Measurements from ENCODE around the gene GRIK3. TPM values are rescaled to one million over a fixed set of nuclear protein-coding genes. Genes with fewer than 3 reads are reported as not detected.
"Not testable (repeated sequence)": the region's sequence is repeated elsewhere in the genome, so short reads cannot be mapped to it uniquely, and the experiment has no call there.

Gene GRIK3
- total RNA-seq, 1 donor, result under 0.01 TPM

- Histone ChIP-seq H3K4me3 (ENCODE audit: low read length) (no peak overlapping the region), H3K4me1 (ENCODE audit: insufficient read depth, low read length) (no peaks in the 10 kb centered on the region), H3K9me3 (ENCODE audit: low read depth, low read length) (no peaks in the 10 kb centered on the region), H3K27me3 (ENCODE audit: insufficient read depth, low read length) (no peaks in the 10 kb centered on the region)
Measured at GRCh38 chr1:36911561-36912364, 122.6 kb downstream of the GRIK3 start.

DNA sequence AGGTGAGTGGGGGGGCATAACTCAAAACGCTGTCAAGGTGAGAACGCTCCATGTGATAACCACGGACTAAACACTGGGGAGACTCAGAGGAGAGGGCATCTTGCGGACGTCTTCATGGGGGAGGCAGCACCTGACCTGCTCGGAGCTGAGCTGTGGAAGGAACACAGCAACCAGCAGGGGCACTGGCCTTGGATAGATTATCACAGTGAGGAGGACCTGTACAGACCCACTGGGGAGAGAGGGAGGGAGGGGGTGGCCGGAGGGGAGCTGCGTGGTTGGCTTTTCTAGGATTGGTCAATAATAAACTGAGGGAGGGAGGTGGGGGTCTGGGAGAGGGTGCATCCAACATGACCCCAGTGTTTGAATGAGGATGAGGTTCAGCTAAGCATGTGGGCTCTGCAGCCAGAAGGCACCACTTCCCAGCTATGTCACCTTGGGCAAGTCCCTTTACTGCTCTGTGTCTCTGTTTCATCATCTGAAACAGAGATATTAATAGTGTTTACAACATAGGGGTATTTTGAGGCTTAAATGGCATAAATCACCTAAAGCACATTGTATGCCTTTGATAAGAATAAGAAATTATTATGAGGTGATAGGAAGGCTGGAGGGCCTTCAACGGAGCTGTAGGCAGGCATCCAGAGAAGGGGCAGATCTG is 123.3 kb downstream of the GRIK3 start:
- Histone ChIP-seq H3K4me3 (ENCODE audit: low read length) (no peak overlapping the region), H3K4me1 (ENCODE audit: insufficient read depth, low read length) (no peaks in the 10 kb centered on the region), H3K9me3 (ENCODE audit: low read depth, low read length) (no peaks in the 10 kb centered on the region), H3K27me3 (ENCODE audit: insufficient read depth, low read length) (no peaks in the 10 kb centered on the region)

DNA sequence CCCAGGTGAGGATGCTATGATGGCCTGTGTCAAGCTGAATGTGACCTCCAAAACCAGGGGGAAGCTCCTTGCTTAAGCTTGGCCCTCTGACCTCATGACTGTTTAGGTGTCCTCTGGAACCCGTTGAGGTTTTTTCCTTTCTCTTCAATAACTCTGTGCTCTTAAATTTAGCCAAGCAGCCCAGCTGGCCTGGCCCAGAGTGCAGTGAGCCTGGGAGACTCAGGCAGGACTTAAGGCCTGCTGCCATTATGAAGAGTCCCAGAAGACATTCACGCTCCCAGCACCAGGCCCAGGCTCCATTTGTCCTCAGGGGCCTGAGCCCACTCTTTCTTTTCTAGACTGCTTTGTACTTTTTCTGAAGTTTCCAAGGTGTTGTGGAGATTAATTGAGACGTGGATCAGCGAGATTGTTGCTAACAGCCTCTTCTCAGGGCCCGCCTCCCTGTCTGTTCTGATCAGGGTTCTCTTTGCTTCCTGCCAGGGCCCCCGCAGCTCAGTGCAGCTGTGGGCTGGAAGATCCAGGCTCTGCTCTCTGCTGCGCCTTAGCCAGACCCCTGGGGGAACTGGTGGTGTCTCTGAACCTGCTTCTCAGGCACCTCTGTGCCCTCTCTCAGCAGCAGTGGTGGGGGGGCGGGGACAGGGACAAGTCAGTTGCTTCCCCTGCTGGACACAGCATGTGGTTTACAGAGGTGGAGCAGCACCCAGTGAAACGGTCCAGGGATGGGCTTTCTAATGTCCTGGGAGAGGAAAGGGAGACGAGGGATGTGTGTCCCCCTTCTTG is 124.2 kb downstream of the GRIK3 start:
- Histone ChIP-seq H3K27me3 (ENCODE audit: insufficient read depth, low read length) (no peaks in the 10 kb centered on the region), H3K4me3 (ENCODE audit: low read length) (no peak overlapping the region), H3K4me1 (ENCODE audit: insufficient read depth, low read length) (no peaks in the 10 kb centered on the region), H3K9me3 (ENCODE audit: low read depth, low read length) (no peaks in the 10 kb centered on the region)

GRCh38 chr1:36909359-36909758 is 125.0 kb downstream of the GRIK3 start:
- not testable (repeated sequence) for H3K27me3 ChIP-seq (ENCODE audit: insufficient read depth, low read length); H3K9me3 ChIP-seq (ENCODE audit: low read depth, low read length); H3K4me3 ChIP-seq (ENCODE audit: low read length)

DNA sequence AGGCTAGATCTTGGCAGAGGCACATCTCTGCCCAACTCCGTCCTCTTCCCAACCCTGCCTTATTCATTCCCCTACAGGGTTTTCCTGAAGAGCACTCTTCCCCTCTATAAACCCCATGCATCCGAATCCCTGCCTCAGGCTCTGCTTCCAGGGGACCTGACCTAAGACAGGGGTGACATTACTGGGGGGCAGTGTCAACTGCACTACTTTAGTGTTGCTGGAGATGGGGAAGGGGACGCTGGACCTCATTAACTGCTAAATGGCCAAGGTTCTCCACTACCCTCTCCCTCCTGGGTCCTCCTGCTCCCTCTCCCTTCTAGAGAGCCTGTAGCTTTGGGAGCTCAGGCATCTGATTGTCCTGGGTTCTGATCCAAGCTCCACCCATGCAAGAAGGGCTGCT is 126.2 kb downstream of the GRIK3 start:
- no peak overlapping the region for H3K4me3 ChIP-seq (ENCODE audit: low read length)
- no peaks in the 10 kb centered on the region for H3K9me3 ChIP-seq (ENCODE audit: low read depth, low read length)
- no peaks in the 10 kb centered on the region for H3K27me3 ChIP-seq (ENCODE audit: insufficient read depth, low read length)
- H3K4me1 ChIP-seq (ENCODE audit: insufficient read depth, low read length), result no peaks in the 10 kb centered on the region

More at GRCh38 chr1:36909359-36909758, 125.0 kb downstream of the GRIK3 start:
- H3K4me1 ChIP-seq (ENCODE audit: insufficient read depth, low read length), result not testable (repeated sequence)

GRCh38 chr1:36906555-36906954 is 127.8 kb downstream of the GRIK3 start:
- no peaks in the 10 kb centered on the region for H3K4me1 ChIP-seq (ENCODE audit: insufficient read depth, low read length)
- no peaks in the 10 kb centered on the region for H3K27me3 ChIP-seq (ENCODE audit: insufficient read depth, low read length)
- H3K9me3 ChIP-seq (ENCODE audit: low read depth, low read length), result no peaks in the 10 kb centered on the region
- no peak overlapping the region for H3K4me3 ChIP-seq (ENCODE audit: low read length)

- no peaks in the 10 kb centered on the region for H3K4me1 ChIP-seq (ENCODE audit: insufficient read depth, low read length)
- no peaks in the 10 kb centered on the region for H3K9me3 ChIP-seq (ENCODE audit: low read depth, low read length)
- H3K27me3 ChIP-seq (ENCODE audit: insufficient read depth, low read length), result no peaks in the 10 kb centered on the region
- no peak overlapping the region for H3K4me3 ChIP-seq (ENCODE audit: low read length)
Measured at GRCh38 chr1:36905941-36906340, 128.4 kb downstream of the GRIK3 start.

DNA sequence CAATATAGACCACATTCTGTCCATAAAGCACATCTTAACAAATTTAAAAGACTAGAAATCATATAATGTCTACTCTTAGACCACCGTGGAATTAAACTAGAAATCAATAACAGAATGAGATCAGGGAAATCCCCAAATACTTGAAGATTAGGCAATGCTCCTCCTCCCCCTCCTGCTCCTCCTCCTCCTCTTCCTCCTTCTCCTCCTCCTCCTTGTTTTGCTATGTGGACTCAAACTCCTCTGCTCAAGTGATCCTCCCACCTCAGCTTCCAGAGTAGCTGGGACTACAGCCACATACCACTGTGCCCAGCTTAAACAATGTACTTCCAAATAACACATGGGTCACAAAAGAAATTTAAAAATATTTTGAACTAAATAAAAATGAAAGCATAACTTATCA is 134.2 kb downstream of the GRIK3 start:
- Histone ChIP-seq H3K4me3 (ENCODE audit: low read length) (no peak overlapping the region), H3K9me3 (ENCODE audit: low read depth, low read length) (peaks cover 14% of the 10 kb centered on the region), H3K27me3 (ENCODE audit: insufficient read depth, low read length) (peaks cover 2% of the 10 kb centered on the region), H3K4me1 (ENCODE audit: insufficient read depth, low read length) (no peaks in the 10 kb centered on the region)

- H3K27me3 ChIP-seq (ENCODE audit: insufficient read depth, low read length); H3K4me1 ChIP-seq (ENCODE audit: insufficient read depth, low read length); H3K4me3 ChIP-seq (ENCODE audit: low read length): not testable (repeated sequence)
- peaks cover 14% of the 10 kb centered on the region for H3K9me3 ChIP-seq (ENCODE audit: low read depth, low read length)
Measured at GRCh38 chr1:36897813-36898212, 136.5 kb downstream of the GRIK3 start.

DNA sequence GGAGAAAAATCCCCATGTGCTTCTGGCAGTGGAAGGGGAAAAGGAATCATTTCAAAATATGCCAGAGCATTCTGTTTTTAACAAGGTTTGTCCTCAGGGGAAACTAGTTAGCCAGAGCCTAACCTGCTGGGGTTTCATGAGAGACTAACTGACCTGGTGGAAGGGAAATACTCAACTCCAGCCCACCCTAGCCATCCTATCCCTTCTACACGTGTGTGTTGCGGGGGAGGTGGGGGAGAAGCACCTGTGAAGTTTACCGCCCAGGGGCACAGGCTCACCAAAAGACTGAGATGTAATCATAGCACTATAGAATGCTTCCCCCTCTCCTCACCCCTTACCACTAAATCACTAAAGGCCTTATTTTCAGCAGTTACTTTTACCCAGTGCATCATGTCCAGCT is 139.5 kb downstream of the GRIK3 start:
- Histone ChIP-seq H3K4me3 (ENCODE audit: low read length) (no peak overlapping the region), H3K9me3 (ENCODE audit: low read depth, low read length) (peaks cover 14% of the 10 kb centered on the region), H3K4me1 (ENCODE audit: insufficient read depth, low read length) (no peaks in the 10 kb centered on the region), H3K27me3 (ENCODE audit: insufficient read depth, low read length) (peaks cover 6% of the 10 kb centered on the region)

GRCh38 chr1:36890776-36891175 is 143.5 kb downstream of the GRIK3 start:
- Histone ChIP-seq H3K4me3 (ENCODE audit: low read length) (no peak overlapping the region), H3K27me3 (ENCODE audit: insufficient read depth, low read length) (peaks cover 3% of the 10 kb centered on the region), H3K4me1 (ENCODE audit: insufficient read depth, low read length) (no peaks in the 10 kb centered on the region), H3K9me3 (ENCODE audit: low read depth, low read length) (no peaks in the 10 kb centered on the region)

GRCh38 chr1:36889478-36890226 is 144.7 kb downstream of the GRIK3 start:
- no peaks in the 10 kb centered on the region for H3K4me1 ChIP-seq (ENCODE audit: insufficient read depth, low read length)
- H3K27me3 ChIP-seq (ENCODE audit: insufficient read depth, low read length), result peaks cover 3% of the 10 kb centered on the region
- no peak overlapping the region for H3K4me3 ChIP-seq (ENCODE audit: low read length)
- no peaks in the 10 kb centered on the region for H3K9me3 ChIP-seq (ENCODE audit: low read depth, low read length)

DNA sequence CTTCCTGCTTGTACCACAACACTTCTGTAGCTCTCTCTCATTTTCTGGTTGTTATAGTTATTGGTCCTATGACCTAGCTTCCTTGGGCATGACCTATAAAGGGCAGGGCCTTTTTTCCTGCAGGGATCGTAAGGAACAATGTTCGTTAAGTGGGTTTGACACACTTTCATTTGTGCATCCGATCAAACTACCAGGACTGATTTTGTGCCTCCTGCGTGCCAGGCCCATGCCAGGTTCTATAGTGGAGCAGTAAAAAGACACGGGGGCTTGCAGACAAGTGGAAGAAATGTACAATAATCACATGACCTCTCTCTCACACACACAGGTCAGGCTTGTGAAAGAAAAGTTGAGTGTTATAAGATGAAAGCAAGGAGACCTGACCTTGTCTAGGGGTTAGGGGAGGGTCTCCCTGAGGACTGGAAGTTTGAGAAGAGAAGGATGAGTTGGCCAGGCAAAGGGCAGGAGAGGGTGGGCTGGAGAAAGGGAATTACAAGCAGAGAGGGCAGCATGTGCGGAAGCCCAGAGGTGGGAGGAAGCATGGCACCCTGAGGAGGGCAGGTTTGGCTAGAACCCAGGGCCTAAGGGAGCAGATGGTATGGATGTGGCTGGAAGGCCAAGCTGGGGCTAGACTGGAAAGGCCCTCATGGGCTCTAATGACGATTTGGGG is 145.4 kb downstream of the GRIK3 start:
- peaks cover 3% of the 10 kb centered on the region for H3K27me3 ChIP-seq (ENCODE audit: insufficient read depth, low read length)
- no peak overlapping the region for H3K4me3 ChIP-seq (ENCODE audit: low read length)
- no peaks in the 10 kb centered on the region for H3K9me3 ChIP-seq (ENCODE audit: low read depth, low read length)
- H3K4me1 ChIP-seq (ENCODE audit: insufficient read depth, low read length), result no peaks in the 10 kb centered on the region

DNA sequence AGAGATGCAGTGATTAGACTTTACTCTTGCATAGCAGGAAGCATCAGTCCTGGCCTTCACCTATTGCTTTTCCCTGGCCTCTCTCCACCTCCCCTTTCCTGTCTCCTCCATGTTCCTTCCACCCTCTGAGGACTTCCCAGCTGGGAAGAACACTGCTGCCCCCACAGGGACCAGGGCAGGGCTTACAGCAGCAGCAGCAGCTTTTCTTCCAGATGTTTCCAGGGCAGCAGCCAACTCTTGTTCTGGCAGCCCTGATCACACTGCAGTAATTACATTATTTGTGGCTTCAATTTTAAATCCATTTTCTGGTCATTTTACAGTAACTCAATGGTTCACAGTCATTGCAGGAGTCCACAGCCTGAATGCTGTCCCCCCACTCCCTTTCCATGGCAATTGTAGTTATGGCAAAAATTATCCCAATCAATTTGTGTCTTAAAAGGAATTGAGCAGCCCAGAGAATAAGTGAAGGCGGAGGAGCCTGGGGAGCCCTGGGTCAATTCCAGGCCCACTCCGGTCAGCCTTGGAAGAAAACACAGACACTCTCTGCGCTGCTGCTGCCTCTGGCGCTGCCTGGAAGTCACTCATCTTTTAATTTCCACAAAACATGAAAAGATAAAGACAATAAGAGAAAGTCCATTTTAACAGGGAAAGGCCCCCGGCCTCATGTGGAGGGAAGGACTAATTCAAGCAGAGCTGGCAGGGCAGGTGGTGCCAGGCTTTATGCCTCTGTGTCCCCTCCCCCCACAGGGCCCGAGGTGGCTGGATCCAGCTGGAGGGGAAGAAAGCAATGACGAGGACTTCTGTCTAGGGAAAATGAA is 148.6 kb downstream of the GRIK3 start:
- no peaks in the 10 kb centered on the region for H3K27me3 ChIP-seq (ENCODE audit: insufficient read depth, low read length)
- H3K9me3 ChIP-seq (ENCODE audit: low read depth, low read length), result no peaks in the 10 kb centered on the region
- H3K4me3 ChIP-seq (ENCODE audit: low read length), result no peak overlapping the region
- H3K4me1 ChIP-seq (ENCODE audit: insufficient read depth, low read length), result no peaks in the 10 kb centered on the region
